CD14-positive monocyte (primary cell): ENCODE measurements around the gene CFL1. TPM values are rescaled to one million over a fixed set of nuclear protein-coding genes. Genes with fewer than 3 reads are reported as not detected.

Experiments
- DNase-seq, 3 donors: peaks; one replicate each; pipeline ENCODE4 v3.0.0-alpha.2; 2011 to 2022
- H2AFZ ChIP-seq: 2 replicates; pipeline ENCODE4 v1.6.0; 2012; ENCODE audit warnings: mild to moderate bottlenecking, low read depth, low read length, inconsistent platforms; ENCODE audit not compliant: insufficient read depth, poor library complexity, severe bottlenecking
- H3K27ac ChIP-seq, 2 donors: 1 replicate in 1 of 2; 2 replicates in 1 of 2; pipeline ENCODE4 v1.5.1; 2012 to 2013; ENCODE audit warnings: low read length in 2 of 2, control low read depth in 1 of 2, inconsistent platforms in 1 of 2, low read depth in 1 of 2, mild to moderate bottlenecking in 1 of 2
- H3K27me3 ChIP-seq, 2 donors: one replicate each; pipeline versions ENCODE4 v1.6.0 to v1.6.1; 2011 to 2013; ENCODE audit warnings: low read length in 2 of 2; ENCODE audit not compliant: control insufficient read depth in 2 of 2, insufficient read depth in 2 of 2
- H3K36me3 ChIP-seq, 2 donors: replicated peaks in 1 of 2; 1 replicate in 1 of 2; 2 replicates in 1 of 2; pipeline versions ENCODE4 v1.5.1 to v1.6.1; 2012 to 2013; ENCODE audit warnings: low read length in 2 of 2, control low read depth in 1 of 2, inconsistent platforms in 1 of 2, mild to moderate bottlenecking in 1 of 2; ENCODE audit not compliant: insufficient read depth in 2 of 2, control insufficient read depth in 1 of 2
- H3K4me1 ChIP-seq, 2 donors: 1 replicate in 1 of 2; 2 replicates in 1 of 2; pipeline versions ENCODE4 v1.5.1 to v1.6.1; 2012 to 2013; ENCODE audit warnings: low read length in 2 of 2, control low read depth in 1 of 2, inconsistent platforms in 1 of 2, mild to moderate bottlenecking in 1 of 2, moderate library complexity in 1 of 2; ENCODE audit not compliant: insufficient read depth in 2 of 2, control insufficient read depth in 1 of 2
- H3K4me2 ChIP-seq: replicated peaks from 2 replicates; pipeline ENCODE3; 2012; ENCODE audit warnings: low read length, moderate library complexity, mild to moderate bottlenecking; ENCODE audit not compliant: poor library complexity, severe bottlenecking; ENCODE audit errors: extremely low read depth
- H3K4me3 ChIP-seq, 3 experiments: fragments of 200-600 bp in 1 of 3; sonication (generic) in 1 of 3; replicated peaks in 1 of 3; 1 replicate in 2 of 3; 2 replicates in 1 of 3; pipeline ENCODE4 v1.5.1; 2011 to 2013; ENCODE audit warnings: low read length in 3 of 3, mild to moderate bottlenecking in 3 of 3, control low read depth in 2 of 3, low read depth in 2 of 3, inconsistent platforms in 1 of 3, moderate library complexity in 1 of 3
- H3K79me2 ChIP-seq: 2 replicates; pipeline ENCODE4 v1.6.0; 2012; ENCODE audit warnings: mild to moderate bottlenecking, control low read depth, inconsistent platforms, low read length, moderate library complexity; ENCODE audit not compliant: insufficient read depth
- H3K9ac ChIP-seq: 2 replicates; pipeline ENCODE4 v1.6.0; 2017; ENCODE audit warnings: low read length, mild to moderate bottlenecking; ENCODE audit not compliant: insufficient read depth, poor library complexity, severe bottlenecking
- H3K9me3 ChIP-seq, 2 donors: replicated peaks in 1 of 2; 1 replicate in 1 of 2; 2 replicates in 1 of 2; pipeline versions ENCODE4 v1.5.1 to v1.6.1; 2012 to 2013; ENCODE audit warnings: low read length in 2 of 2, control low read depth in 1 of 2; ENCODE audit not compliant: control insufficient read depth in 1 of 2, insufficient read depth in 1 of 2
- H4K20me1 ChIP-seq: 2 replicates; pipeline ENCODE4 v1.6.0; 2012; ENCODE audit warnings: mild to moderate bottlenecking, low read length, control low read depth, moderate library complexity; ENCODE audit not compliant: insufficient read depth
- H3K27ac Mint-ChIP-seq, 7 donors: one replicate each; pipeline ENCODE4 v1.8.0; 2020; ENCODE audit warnings: mild to moderate bottlenecking in 7 of 7, mixed read lengths in 7 of 7, moderate library complexity in 6 of 7, inconsistent platforms in 2 of 7
- H3K27me3 Mint-ChIP-seq, 3 donors: one replicate each; pipeline ENCODE4 v1.8.0; 2021 to 2022; ENCODE audit warnings: low read depth in 3 of 3, mild to moderate bottlenecking in 3 of 3, mixed read lengths in 3 of 3, moderate library complexity in 3 of 3, inconsistent platforms in 1 of 3
- H3K36me3 Mint-ChIP-seq, 2 donors: one replicate each; pipeline ENCODE4 v1.8.0; 2020; ENCODE audit warnings: mixed read lengths in 2 of 2, inconsistent platforms in 1 of 2, mild to moderate bottlenecking in 1 of 2
- H3K4me1 Mint-ChIP-seq: one replicate; pipeline ENCODE4 v1.8.0; 2020; ENCODE audit warnings: mild to moderate bottlenecking, mixed read lengths
- H3K4me3 Mint-ChIP-seq, 2 donors: one replicate each; pipeline ENCODE4 v1.8.0; 2020; ENCODE audit warnings: mild to moderate bottlenecking in 2 of 2, mixed read lengths in 2 of 2, moderate library complexity in 1 of 2
- H3K9me3 Mint-ChIP-seq, 7 donors: one replicate each; pipeline ENCODE4 v1.8.0; 2020 to 2022; ENCODE audit warnings: mixed read lengths in 7 of 7, mild to moderate bottlenecking in 6 of 7, moderate library complexity in 6 of 7, inconsistent platforms in 2 of 7
- CTCF ChIP-seq: fragments of 200-600 bp; IDR thresholded peaks from one replicate; pipeline ENCODE4 v1.8.0; 2022; ENCODE audit warnings: antibody characterized with exemption, mild to moderate bottlenecking
- WGBS: methylation state at CpG from one replicate; pipeline ENCODE4 v1.1.5; 2013; ENCODE audit warnings: missing lambda C conversion rate; ENCODE audit not compliant: insufficient coverage; 5-methylcytosine and 5-hydroxymethylcytosine counted together
- intact Hi-C, 2 donors: fragments of 100-400 bp; cut with micrococcal nuclease; formaldehyde crosslinking; loops; one replicate each; pipeline versions ENCODE4 v1.15.0 to v1.15.1; 2023
- polyA plus RNA-seq, 3 donors: library from polyadenylated mRNA; depleted of rRNA in 1 of 3; unstranded in 2 of 3; stranded (reverse) in 1 of 3; fragments of 300-500 nt in 2 of 3; fragments of >200 nt in 1 of 3; fragmentation: Illumina TruSeq in 2 of 3; gene quantifications; 1 replicate in 2 of 3; 2 replicates in 1 of 3; pipeline ENCODE4 v1.2.3, GENCODE V29; 2012 to 2021

CFL1 gene
- polyA plus RNA-seq, 3 donors, result 1,281 to 2,233 (median 1,889) TPM

GRCh38 chr11:65868907-65869306 is 10.9 kb upstream of the CFL1 start:
- Histone ChIP-seq H3K27me3 (no peaks in the 10 kb centered on the region), H4K20me1 (peaks cover 18% of the 10 kb centered on the region), H2AFZ (no peak overlapping the region), H3K27ac (no peak overlapping the region), H3K4me3 (no peak overlapping the region), H3K36me3 (peaks cover 28 to 31% of the 10 kb centered on the region in 2 donors), H3K4me2 (no peak overlapping the region), H3K9me3 (no peaks in the 10 kb centered on the region), H3K79me2 (no peaks in the 10 kb centered on the region), H3K4me1 (peaks cover 20 to 43% of the 10 kb centered on the region in 2 donors), H3K9ac (no peak overlapping the region)
- no peak for DNase-seq
- peaks cover 25 to 35% of the 10 kb centered on the region in 2 donors for H3K36me3 Mint-ChIP-seq
- intact Hi-C loops, result no loop called here
- no peak overlapping the region for H3K4me3 Mint-ChIP-seq
- H3K9me3 Mint-ChIP-seq, result peaks cover 0 to 4% (median 0%) of the 10 kb centered on the region in 7 donors
- H3K27ac Mint-ChIP-seq, result peak overlapping the region in 1 of 7 donors; percentile 3
- no CpG with 5 or more reads among the region's 3 CpGs for whole genome bisulfite sequencing
- H3K4me1 Mint-ChIP-seq, result peaks cover 31% of the 10 kb centered on the region
- peaks cover 6 to 32% (median 28%) of the 10 kb centered on the region in 3 donors for H3K27me3 Mint-ChIP-seq
- no peak for TF ChIP-seq CTCF

- Mint-ChIP-seq H3K4me3 (no peak overlapping the region), H3K27ac (peak overlapping the region in 1 of 7 donors; percentile 11), H3K36me3 (peaks cover 31 to 43% of the 10 kb centered on the region in 2 donors), H3K4me1 (peaks cover 28% of the 10 kb centered on the region), H3K27me3 (peaks cover 6 to 30% (median 25%) of the 10 kb centered on the region in 3 donors), H3K9me3 (peaks cover 0 to 4% (median 0%) of the 10 kb centered on the region in 7 donors)
- H3K79me2 ChIP-seq, result peaks cover 3% of the 10 kb centered on the region
- no peak overlapping the region for H3K9ac ChIP-seq
- no peak overlapping the region for H2AFZ ChIP-seq
- H3K4me2 ChIP-seq, result peak overlapping the region; percentile 1
- WGBS, result 94% methylated on average over 14 of the region's 19 CpGs
- H3K4me1 ChIP-seq, result peaks cover 16 to 38% of the 10 kb centered on the region in 2 donors
- peaks cover 23% of the 10 kb centered on the region for H4K20me1 ChIP-seq
- TF ChIP-seq CTCF, result no peak
- intact Hi-C loops, result no loop called here
- no peak overlapping the region for H3K27ac ChIP-seq
- no peak overlapping the region for H3K4me3 ChIP-seq
- peaks cover 35 to 39% of the 10 kb centered on the region in 2 donors for H3K36me3 ChIP-seq
- no peak for DNase-seq
- no peaks in the 10 kb centered on the region for H3K27me3 ChIP-seq
- H3K9me3 ChIP-seq, result no peaks in the 10 kb centered on the region
Measured at GRCh38 chr11:65868076-65868667, 10.2 kb upstream of the CFL1 start.
